WTC11 (cell line): ENCODE measurements around the gene BCL11A.

ENCODE experiments used
- ATF3 ChIP-seq: sonication (generic); formaldehyde crosslinking; conservative IDR thresholded peaks from 2 replicates; pipeline ENCODE4 v1.8.1; 2022; ENCODE audit warnings: mild to moderate bottlenecking, missing genetic modification reagents
- CREB1 ChIP-seq: sonication (generic); formaldehyde crosslinking; IDR thresholded peaks from 2 replicates; pipeline ENCODE4 v1.8.0; 2023; ENCODE audit warnings: mild to moderate bottlenecking, missing genetic modification reagents
- CTCF ChIP-seq: fragments of 200-600 bp; IDR thresholded peaks from 2 replicates; pipeline ENCODE4 v1.8.0; 2022; ENCODE audit warnings: antibody characterized with exemption
- ELF4 ChIP-seq: sonication (generic); formaldehyde crosslinking; IDR thresholded peaks from 2 replicates; pipeline ENCODE4 v1.8.1; 2022; ENCODE audit warnings: low read depth, mild to moderate bottlenecking, moderate library complexity, missing genetic modification reagents
- IRF1 ChIP-seq: sonication (generic); formaldehyde crosslinking; IDR thresholded peaks from 2 replicates; pipeline ENCODE4 v1.8.0; 2023; ENCODE audit warnings: missing genetic modification reagents
- JAZF1 ChIP-seq: fragments of 250-450 bp; sonication (Bioruptor Pico); IDR thresholded peaks from 2 replicates; pipeline ENCODE4 v1.9.0; 2021; ENCODE audit warnings: moderate library complexity, mild to moderate bottlenecking, inconsistent platforms
- MAX ChIP-seq: sonication (generic); formaldehyde crosslinking; IDR thresholded peaks from 2 replicates; pipeline ENCODE4 v1.8.0; 2022; ENCODE audit warnings: mild to moderate bottlenecking, missing genetic modification reagents
- RELA ChIP-seq: sonication (generic); formaldehyde crosslinking; IDR thresholded peaks from 2 replicates; pipeline ENCODE4 v1.8.1; 2022; ENCODE audit warnings: missing genetic modification reagents, mild to moderate bottlenecking, borderline replicate concordance
- TCF7 ChIP-seq: sonication (generic); formaldehyde crosslinking; IDR thresholded peaks from 2 replicates; pipeline ENCODE4 v1.8.0; 2022; ENCODE audit warnings: mild to moderate bottlenecking, low read depth, missing genetic modification reagents, moderate library complexity
- TEAD4 ChIP-seq: sonication (generic); formaldehyde crosslinking; IDR thresholded peaks from 2 replicates; pipeline ENCODE4 v1.8.0; 2022; ENCODE audit warnings: mild to moderate bottlenecking, missing genetic modification reagents
- ZNF121 ChIP-seq: sonication (generic); formaldehyde crosslinking; IDR thresholded peaks from 2 replicates; pipeline ENCODE4 v1.8.0; 2023; ENCODE audit warnings: missing genetic modification reagents

- no peak for TF ChIP-seq JAZF1 (CRISPR knock-in tag)
- TF ChIP-seq MAX, result no peak
- no peak for TF ChIP-seq ZNF121
- no peak for TF ChIP-seq ELF4 (CRISPR knock-in tag)
- TF ChIP-seq CTCF, result no peak
- no peak for TF ChIP-seq CREB1 (CRISPR knock-in tag)
- TF ChIP-seq TEAD4 (CRISPR knock-in tag), result no peak
- TF ChIP-seq ATF3 (CRISPR knock-in tag), result no peak
- no peak for TF ChIP-seq IRF1
- TF ChIP-seq RELA (CRISPR knock-in tag), result no peak
- no peak for TF ChIP-seq TCF7
These were observed 49.5 kb upstream of the BCL11A start for GRCh38 chr2:60602828-60603532.
